Measurements from ENCODE around the gene CCDC134. TPM values are rescaled to one million over a fixed set of nuclear protein-coding genes. Genes with fewer than 3 reads are reported as not detected.
A peak's percentile ranks its signal among the peaks of the same experiment; 100 is the strongest.
"Not testable (repeated sequence)": the region's sequence is repeated elsewhere in the genome, so short reads cannot be mapped to it uniquely, and the experiment has no call there.

CCDC134 gene
- total and polyA plus RNA-seq, 7 donors, result 2.2 to 7.8 (median 4.9) TPM

DNA sequence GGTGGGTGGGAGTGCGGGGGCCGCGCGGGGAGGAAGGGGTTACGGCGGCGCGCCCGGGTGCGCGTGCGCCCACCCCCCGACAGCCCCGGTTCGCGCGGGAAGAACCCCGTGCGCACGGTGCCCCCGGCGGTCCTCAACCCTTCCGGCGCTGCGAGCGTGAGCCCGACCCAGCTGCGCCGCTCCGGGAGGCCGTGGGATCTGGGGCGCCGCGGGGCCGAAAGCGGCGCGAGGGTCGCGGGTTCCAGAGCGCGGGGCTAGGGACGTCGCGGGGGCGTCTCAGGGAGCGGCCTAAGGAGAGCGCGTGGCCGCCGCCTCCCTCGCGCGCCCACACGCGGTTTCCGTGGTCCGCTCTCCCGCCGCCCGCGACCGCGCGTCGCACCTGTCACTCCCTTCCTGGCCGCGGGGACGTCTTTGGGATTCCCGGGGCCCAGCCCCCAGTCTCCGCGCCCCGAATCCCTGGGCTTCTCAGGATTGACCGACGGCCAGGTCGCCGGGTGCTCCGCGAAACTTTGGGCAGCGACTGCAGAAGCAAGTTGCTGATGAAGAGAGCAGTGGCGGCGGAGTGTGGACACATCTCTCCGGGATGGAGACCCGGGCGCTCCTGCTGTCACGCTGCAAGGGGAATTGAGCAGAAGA lies 33.0 kb downstream of the CCDC134 start:
- DNase-seq (peak; percentile 54 to 73), ATAC-seq (peak; percentile 28 to 43 (median 36))
- Histone ChIP-seq H3K36me3 (ENCODE audit: insufficient read depth in 1 of 2, low read depth in 1 of 2) (peaks cover 3 to 17% of the 10 kb centered on the region in 2 donors), H3K27me3 (ENCODE audit: insufficient read depth in 3 of 3, low read length in 2 of 3) (no peaks in the 10 kb centered on the region), H3K4me3 (peak overlapping the region; percentile 78), H3K9me3 (no peaks in the 10 kb centered on the region), H3K4me1 (no peaks in the 10 kb centered on the region), H3K27ac (peak overlapping the region; percentile 92)
- TF ChIP-seq, protein P1, sequence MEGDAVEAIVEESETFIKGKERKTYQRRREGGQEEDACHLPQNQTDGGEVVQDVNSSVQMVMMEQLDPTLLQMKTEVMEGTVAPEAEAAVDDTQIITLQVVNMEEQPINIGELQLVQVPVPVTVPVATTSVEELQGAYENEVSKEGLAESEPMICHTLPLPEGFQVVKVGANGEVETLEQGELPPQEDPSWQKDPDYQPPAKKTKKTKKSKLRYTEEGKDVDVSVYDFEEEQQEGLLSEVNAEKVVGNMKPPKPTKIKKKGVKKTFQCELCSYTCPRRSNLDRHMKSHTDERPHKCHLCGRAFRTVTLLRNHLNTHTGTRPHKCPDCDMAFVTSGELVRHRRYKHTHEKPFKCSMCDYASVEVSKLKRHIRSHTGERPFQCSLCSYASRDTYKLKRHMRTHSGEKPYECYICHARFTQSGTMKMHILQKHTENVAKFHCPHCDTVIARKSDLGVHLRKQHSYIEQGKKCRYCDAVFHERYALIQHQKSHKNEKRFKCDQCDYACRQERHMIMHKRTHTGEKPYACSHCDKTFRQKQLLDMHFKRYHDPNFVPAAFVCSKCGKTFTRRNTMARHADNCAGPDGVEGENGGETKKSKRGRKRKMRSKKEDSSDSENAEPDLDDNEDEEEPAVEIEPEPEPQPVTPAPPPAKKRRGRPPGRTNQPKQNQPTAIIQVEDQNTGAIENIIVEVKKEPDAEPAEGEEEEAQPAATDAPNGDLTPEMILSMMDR (IDR thresholded peaks at IDR 0.05), result no peak
- intact Hi-C loops (cut with DNase I), result loop anchor here in 1 of 2 donors (10.0 kb wide), 1 partner anchor 61 kb away; no protein-coding TSS in a partner anchor
- WGBS, 3 donors, result 1 to 2% (median 1%) methylated on average over 51 to 86 of the region's 86 CpGs

GRCh38 chr22:41834005-41834944 lies 33.8 kb downstream of the CCDC134 start:
- TF ChIP-seq, protein P1 (IDR thresholded peaks at IDR 0.05), result no peak
- Histone ChIP-seq H3K36me3 (ENCODE audit: insufficient read depth in 1 of 2, low read depth in 1 of 2) (peaks cover 3 to 17% of the 10 kb centered on the region in 2 donors), H3K4me3 (peak overlapping the region; percentile 78), H3K27ac (peak overlapping the region; percentile 92), H3K4me1 (no peaks in the 10 kb centered on the region), H3K9me3 (no peaks in the 10 kb centered on the region), H3K27me3 (ENCODE audit: insufficient read depth in 3 of 3, low read length in 2 of 3) (no peaks in the 10 kb centered on the region)
- ATAC-seq (no peak), DNase-seq (no peak)
- WGBS, 3 donors, result 13 to 26% (median 16%) methylated on average over 14 of the region's 14 CpGs
- intact Hi-C loops (cut with DNase I), result loop anchor here in 1 of 2 donors (10.0 kb wide), 1 partner anchor 61 kb away; no protein-coding TSS in a partner anchor

DNA sequence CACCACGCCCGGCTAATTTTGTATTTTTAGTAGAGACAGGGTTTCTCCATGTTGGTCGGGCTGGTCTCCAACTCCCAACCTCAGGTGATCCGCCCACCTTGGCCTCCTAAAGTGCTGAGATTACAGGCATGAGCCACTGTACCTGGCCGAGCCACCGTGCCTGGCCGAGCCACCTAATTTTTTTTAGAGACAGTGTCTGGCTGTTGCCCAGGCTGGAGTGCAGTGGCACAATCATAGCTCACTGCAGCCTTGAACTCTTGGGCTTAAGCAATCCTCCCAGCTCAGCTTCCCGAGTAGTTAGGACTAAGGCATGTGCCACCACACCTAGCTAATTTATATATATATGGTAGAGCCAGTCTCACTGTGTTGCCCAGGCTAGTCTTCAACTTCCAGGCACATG lies 35.0 kb downstream of the CCDC134 start:
- H3K9me3 ChIP-seq; H3K4me3 ChIP-seq; H3K4me1 ChIP-seq; ATAC-seq; H3K27me3 ChIP-seq (ENCODE audit: insufficient read depth in 3 of 3, low read length in 2 of 3): not testable (repeated sequence)
- peak overlapping the region; percentile 38 for H3K27ac ChIP-seq
- peaks cover 3 to 17% of the 10 kb centered on the region in 2 donors for H3K36me3 ChIP-seq (ENCODE audit: insufficient read depth in 1 of 2, low read depth in 1 of 2)
- intact Hi-C loops (cut with DNase I), result loop anchor here in 1 of 2 donors (10.0 kb wide), 1 partner anchor 59 kb away; no protein-coding TSS in a partner anchor
- WGBS, 3 donors, result 53 to 63% (median 58%) methylated on average over 6 to 8 of the region's 8 CpGs
- peak in 1 of 2 donors; percentile 53 for DNase-seq

DNA sequence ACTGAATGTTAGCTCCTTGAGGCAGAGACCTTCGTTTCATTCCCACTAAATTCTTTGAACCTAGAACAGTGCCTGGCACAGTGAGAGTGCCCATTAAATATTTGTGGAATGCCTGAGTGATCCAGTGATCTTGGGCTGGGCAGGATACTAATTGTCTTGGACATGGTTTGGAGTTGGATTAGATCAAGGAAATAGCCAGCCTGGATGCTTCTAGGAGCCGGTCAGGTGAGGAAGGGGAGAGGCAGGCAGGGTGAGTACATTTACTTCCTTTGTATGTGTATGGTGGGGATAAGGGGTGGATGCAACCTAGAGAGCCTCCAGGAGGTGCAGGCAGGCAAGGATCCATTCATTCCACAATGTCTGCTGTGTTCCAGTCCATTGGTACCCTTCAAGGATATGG lies 36.1 kb downstream of the CCDC134 start:
- 75 to 85% (median 80%) methylated on average over 2 of the region's 2 CpGs for WGBS, 3 donors
- no peak for ATAC-seq
- intact Hi-C loops (cut with DNase I), result loop anchor here in 1 of 2 donors (10.0 kb wide), 1 partner anchor 58 kb away; no protein-coding TSS in a partner anchor
- Histone ChIP-seq H3K4me1 (peaks cover 11% of the 10 kb centered on the region), H3K9me3 (no peaks in the 10 kb centered on the region), H3K27me3 (ENCODE audit: insufficient read depth in 3 of 3, low read length in 2 of 3) (no peaks in the 10 kb centered on the region), H3K36me3 (ENCODE audit: insufficient read depth in 1 of 2, low read depth in 1 of 2) (peaks cover 3 to 20% of the 10 kb centered on the region in 2 donors), H3K4me3 (no peak overlapping the region), H3K27ac (no peak overlapping the region)
- no peak for DNase-seq
- TF ChIP-seq, protein P1 (IDR thresholded peaks at IDR 0.05), result no peak
